T-helper 17 cell (primary cell): Measurements from ENCODE around the gene SECISBP2. TPM values are rescaled to one million over a fixed set of nuclear protein-coding genes. Genes with fewer than 3 reads are reported as not detected.
"Not testable (repeated sequence)": the region's sequence is repeated elsewhere in the genome, so short reads cannot be mapped to it uniquely, and the experiment has no call there.

Source experiments
- ATAC-seq: fragments of 150-1000 bp; cut with Tn5 transposase; 2 replicates; pipeline ENCODE4 v1.10.0; 2021; ENCODE audit warnings: mild to moderate bottlenecking, moderate library complexity
- DNase-seq, 3 donors: peaks; one replicate each; pipeline versions ENCODE4 v3.0.0 to v3.0.0-alpha.2; 2020 to 2021
- H3K9me3 ChIP-seq: one replicate; pipeline ENCODE4 v1.7.0; 2013; ENCODE audit warnings: low read length, mild to moderate bottlenecking; ENCODE audit not compliant: control insufficient read depth, poor library complexity, severe bottlenecking
- H3K27ac Mint-ChIP-seq: one replicate; pipeline ENCODE4 v1.8.0; 2022; ENCODE audit warnings: mild to moderate bottlenecking, moderate library complexity, mixed read lengths
- H3K27me3 Mint-ChIP-seq: one replicate; pipeline ENCODE4 v1.8.0; 2022; ENCODE audit warnings: mixed read lengths
- H3K36me3 Mint-ChIP-seq: one replicate; pipeline ENCODE4 v1.8.0; 2022; ENCODE audit warnings: low read depth, mixed read lengths
- H3K4me1 Mint-ChIP-seq: one replicate; pipeline ENCODE4 v1.8.0; 2022; ENCODE audit warnings: mild to moderate bottlenecking, mixed read lengths
- H3K4me3 Mint-ChIP-seq: one replicate; pipeline ENCODE4 v1.8.0; 2022; ENCODE audit warnings: mild to moderate bottlenecking, moderate library complexity, mixed read lengths
- total RNA-seq, 4 donors: library from RNA in 2 of 4; stranded (reverse) in 2 of 4; gene quantifications; one replicate each; pipeline ENCODE4 v1.2.3 and lab custom pipeline; 2022 to 2026

The SECISBP2 gene
- total RNA-seq, 2 donors from 2014 or later = 106 to 115 TPM

- ATAC-seq = no peak
- no peak for DNase-seq
- H3K4me1 Mint-ChIP-seq = peaks cover 26% of the 10 kb centered on the region
- peak overlapping the region; percentile 11 for H3K27ac Mint-ChIP-seq
- H3K9me3 ChIP-seq = no peaks in the 10 kb centered on the region
- no peaks in the 10 kb centered on the region for H3K27me3 Mint-ChIP-seq
- H3K36me3 Mint-ChIP-seq = peaks cover 3% of the 10 kb centered on the region
- no peak overlapping the region for H3K4me3 Mint-ChIP-seq
These were observed 3.3 kb upstream of the SECISBP2 start for GRCh38 chr9:89314955-89315354.

- H3K4me1 Mint-ChIP-seq = peaks cover 25% of the 10 kb centered on the region
- no peak overlapping the region for H3K27ac Mint-ChIP-seq
These were observed 2.8 kb upstream of the SECISBP2 start for GRCh38 chr9:89315482-89315881.

GRCh38 chr9:89317282-89317681 is 1.0 kb upstream of the SECISBP2 start:
- no peak for DNase-seq
- Mint-ChIP-seq H3K27me3 (no peaks in the 10 kb centered on the region), H3K4me3 (peak overlapping the region; percentile 88), H3K36me3 (no peaks in the 10 kb centered on the region), H3K4me1 (peaks cover 25% of the 10 kb centered on the region), H3K27ac (peak overlapping the region; percentile 96)
- no peak for ATAC-seq
- no peaks in the 10 kb centered on the region for H3K9me3 ChIP-seq

More at GRCh38 chr9:89315482-89315881, 2.8 kb upstream of the SECISBP2 start:
- no peak for DNase-seq
- H3K4me3 Mint-ChIP-seq = no peak overlapping the region
- no peak for ATAC-seq
- H3K36me3 Mint-ChIP-seq = peaks cover 3% of the 10 kb centered on the region
- H3K27me3 Mint-ChIP-seq = no peaks in the 10 kb centered on the region
- no peaks in the 10 kb centered on the region for H3K9me3 ChIP-seq

- H3K36me3 Mint-ChIP-seq = peaks cover 8% of the 10 kb centered on the region
- ATAC-seq (no peak), DNase-seq (no peak)
- no peaks in the 10 kb centered on the region for H3K27me3 Mint-ChIP-seq
- H3K9me3 ChIP-seq = no peaks in the 10 kb centered on the region
- H3K4me3 Mint-ChIP-seq = peak overlapping the region; percentile 88
- H3K27ac Mint-ChIP-seq = peak overlapping the region; percentile 96
- peaks cover 35% of the 10 kb centered on the region for H3K4me1 Mint-ChIP-seq
These were observed 960 bp downstream of the SECISBP2 start for GRCh38 chr9:89319015-89319905.

- Mint-ChIP-seq H3K27ac (peak overlapping the region; percentile 86), H3K4me3 (peak overlapping the region; percentile 49), H3K36me3 (peaks cover 8% of the 10 kb centered on the region), H3K27me3 (no peaks in the 10 kb centered on the region), H3K4me1 (peaks cover 31% of the 10 kb centered on the region)
- no peaks in the 10 kb centered on the region for H3K9me3 ChIP-seq
- DNase-seq (no peak), ATAC-seq (no peak)
These were observed 5.1 kb downstream of the SECISBP2 start for GRCh38 chr9:89323390-89323789.

- ATAC-seq = no peak
- Mint-ChIP-seq H3K27me3 (no peaks in the 10 kb centered on the region), H3K36me3 (peaks cover 10% of the 10 kb centered on the region), H3K4me1 (peaks cover 23% of the 10 kb centered on the region), H3K4me3 (no peak overlapping the region), H3K27ac (no peak overlapping the region)
- DNase-seq = no peak
- H3K9me3 ChIP-seq = no peaks in the 10 kb centered on the region
These were observed 7.4 kb downstream of the SECISBP2 start for GRCh38 chr9:89325733-89326132.

GRCh38 chr9:89328064-89328463 is 9.8 kb downstream of the SECISBP2 start:
- DNase-seq = no peak
- peaks cover 11% of the 10 kb centered on the region for H3K4me1 Mint-ChIP-seq
- H3K4me3 Mint-ChIP-seq = no peak overlapping the region
- H3K27ac Mint-ChIP-seq = no peak overlapping the region
- no peak for ATAC-seq
- H3K36me3 Mint-ChIP-seq = peaks cover 6% of the 10 kb centered on the region
- H3K27me3 Mint-ChIP-seq = no peaks in the 10 kb centered on the region
- no peaks in the 10 kb centered on the region for H3K9me3 ChIP-seq

GRCh38 chr9:89329917-89330316 is 11.6 kb downstream of the SECISBP2 start:
- H3K4me1 Mint-ChIP-seq = peaks cover 5% of the 10 kb centered on the region
- H3K4me3 Mint-ChIP-seq = no peak overlapping the region
- H3K27ac Mint-ChIP-seq = no peak overlapping the region
- no peaks in the 10 kb centered on the region for H3K9me3 ChIP-seq
- H3K36me3 Mint-ChIP-seq = peaks cover 5% of the 10 kb centered on the region
- no peaks in the 10 kb centered on the region for H3K27me3 Mint-ChIP-seq
- DNase-seq (no peak), ATAC-seq (no peak)

- Mint-ChIP-seq H3K36me3 (peaks cover 5% of the 10 kb centered on the region), H3K27ac (peak overlapping the region; percentile 4), H3K4me3 (no peak overlapping the region)
These were observed 12.2 kb downstream of the SECISBP2 start for GRCh38 chr9:89330513-89330912.

GRCh38 chr9:89339807-89340206 is 21.5 kb downstream of the SECISBP2 start:
- DNase-seq (no peak), ATAC-seq (peak; percentile 38)
- no peaks in the 10 kb centered on the region for H3K9me3 ChIP-seq
- Mint-ChIP-seq H3K4me1 (peaks cover 19% of the 10 kb centered on the region), H3K36me3 (peaks cover 21% of the 10 kb centered on the region), H3K27me3 (no peaks in the 10 kb centered on the region), H3K4me3 (no peak overlapping the region), H3K27ac (peak overlapping the region; percentile 47)

More at GRCh38 chr9:89330513-89330912, 12.2 kb downstream of the SECISBP2 start:
- ATAC-seq (no peak), DNase-seq (no peak)
- H3K4me1 Mint-ChIP-seq = peaks cover 5% of the 10 kb centered on the region
- no peaks in the 10 kb centered on the region for H3K9me3 ChIP-seq
- H3K27me3 Mint-ChIP-seq = no peaks in the 10 kb centered on the region

- ATAC-seq (peak; percentile 62), DNase-seq (no peak)
- Mint-ChIP-seq H3K4me3 (no peak overlapping the region), H3K27ac (peak overlapping the region; percentile 47), H3K27me3 (no peaks in the 10 kb centered on the region), H3K4me1 (peaks cover 19% of the 10 kb centered on the region), H3K36me3 (peaks cover 22% of the 10 kb centered on the region)
- H3K9me3 ChIP-seq = no peaks in the 10 kb centered on the region
These were observed 22.0 kb downstream of the SECISBP2 start for GRCh38 chr9:89340332-89340731.

GRCh38 chr9:89342213-89342612 is 23.9 kb downstream of the SECISBP2 start:
- Mint-ChIP-seq H3K4me1 (peaks cover 23% of the 10 kb centered on the region), H3K4me3 (no peak overlapping the region), H3K27me3 (no peaks in the 10 kb centered on the region), H3K27ac (no peak overlapping the region), H3K36me3 (peaks cover 24% of the 10 kb centered on the region)
- no peaks in the 10 kb centered on the region for H3K9me3 ChIP-seq
- ATAC-seq (no peak), DNase-seq (no peak)

- DNase-seq = no peak
These were observed 24.6 kb downstream of the SECISBP2 start for GRCh38 chr9:89342948-89343347.

GRCh38 chr9:89343812-89344211 is 25.5 kb downstream of the SECISBP2 start:
- Mint-ChIP-seq H3K27ac (peak overlapping the region; percentile 79), H3K36me3 (peaks cover 22% of the 10 kb centered on the region), H3K4me1 (peaks cover 19% of the 10 kb centered on the region)
- H3K9me3 ChIP-seq, DNase-seq, H3K27me3 Mint-ChIP-seq, H3K4me3 Mint-ChIP-seq: not testable (repeated sequence)
- ATAC-seq = peak; percentile 46

More at GRCh38 chr9:89342948-89343347, 24.6 kb downstream of the SECISBP2 start:
- Mint-ChIP-seq H3K36me3 (peaks cover 24% of the 10 kb centered on the region), H3K4me1 (peaks cover 21% of the 10 kb centered on the region), H3K27me3 (no peaks in the 10 kb centered on the region), H3K27ac (peak overlapping the region; percentile 16), H3K4me3 (no peak overlapping the region)
- ATAC-seq = no peak
- H3K9me3 ChIP-seq = no peaks in the 10 kb centered on the region
